ENCODE data around the gene CFC1B.
"Not testable (repeated sequence)": the region's sequence is repeated elsewhere in the genome, so short reads cannot be mapped to it uniquely, and the experiment has no call there.

Gene CFC1B

GRCh38 chr2:130530212-130530611, 9.2 kb downstream of the CFC1B start:
- H3K4me2 ChIP-seq (ENCODE audit: low read length); H3K4me3 ChIP-seq (ENCODE audit: low read length); H3K36me3 ChIP-seq (replicated peaks; ENCODE audit: low read depth, low read length); H3K79me2 ChIP-seq (ENCODE audit: low read length); H2AFZ ChIP-seq (ENCODE audit: low read depth, low read length); H4K20me1 ChIP-seq (ENCODE audit: insufficient read depth, low read length); H3K9me3 ChIP-seq (ENCODE audit: insufficient read depth, low read length); H3K27ac ChIP-seq (ENCODE audit: low read length); H3K4me1 ChIP-seq (ENCODE audit: low read length); H3K27me3 ChIP-seq (ENCODE audit: low read depth, low read length); H3K9ac ChIP-seq (ENCODE audit: low read length): not testable (repeated sequence)

- not testable (repeated sequence) for H3K4me3 ChIP-seq (ENCODE audit: low read length); H3K36me3 ChIP-seq (replicated peaks; ENCODE audit: low read depth, low read length); H3K79me2 ChIP-seq (ENCODE audit: low read length); H3K27ac ChIP-seq (ENCODE audit: low read length); H3K27me3 ChIP-seq (ENCODE audit: low read depth, low read length); H3K9ac ChIP-seq (ENCODE audit: low read length); H4K20me1 ChIP-seq (ENCODE audit: insufficient read depth, low read length); H3K4me1 ChIP-seq (ENCODE audit: low read length); H2AFZ ChIP-seq (ENCODE audit: low read depth, low read length); H3K9me3 ChIP-seq (ENCODE audit: insufficient read depth, low read length); H3K4me2 ChIP-seq (ENCODE audit: low read length)
These were observed 10.2 kb downstream of the CFC1B start for GRCh38 chr2:130531225-130531624.

- not testable (repeated sequence) for H3K4me2 ChIP-seq (ENCODE audit: low read length); H3K79me2 ChIP-seq (ENCODE audit: low read length); H3K4me3 ChIP-seq (ENCODE audit: low read length); H3K9me3 ChIP-seq (ENCODE audit: insufficient read depth, low read length); H4K20me1 ChIP-seq (ENCODE audit: insufficient read depth, low read length); H3K4me1 ChIP-seq (ENCODE audit: low read length); H3K36me3 ChIP-seq (replicated peaks; ENCODE audit: low read depth, low read length); H2AFZ ChIP-seq (ENCODE audit: low read depth, low read length); H3K27ac ChIP-seq (ENCODE audit: low read length); H3K27me3 ChIP-seq (ENCODE audit: low read depth, low read length); H3K9ac ChIP-seq (ENCODE audit: low read length)
These were observed 10.7 kb downstream of the CFC1B start for GRCh38 chr2:130531672-130532071.

DNA sequence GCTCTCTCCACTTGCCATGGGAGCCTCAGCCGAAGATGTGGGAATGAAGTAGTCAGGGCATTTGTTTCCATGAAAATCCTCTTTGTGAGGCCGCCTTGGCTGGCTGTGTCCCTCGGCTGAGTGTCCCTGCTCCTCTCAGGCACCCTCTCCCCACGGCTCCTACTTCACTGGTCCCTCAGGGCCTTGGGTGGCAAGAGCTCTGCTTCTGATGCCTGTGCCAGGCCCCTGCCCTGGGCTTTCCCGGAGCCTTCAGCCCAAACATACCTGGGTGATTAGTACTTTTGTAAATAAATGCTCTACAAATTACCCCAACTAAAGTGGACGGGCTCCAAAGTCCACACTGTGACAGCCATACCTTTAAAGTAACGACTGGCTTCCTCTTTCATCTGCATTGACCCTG, 15.6 kb downstream of the CFC1B start:
- H3K9ac ChIP-seq (ENCODE audit: low read length); H3K9me3 ChIP-seq (ENCODE audit: insufficient read depth, low read length); H3K4me2 ChIP-seq (ENCODE audit: low read length); H3K4me3 ChIP-seq (ENCODE audit: low read length); H4K20me1 ChIP-seq (ENCODE audit: insufficient read depth, low read length); H3K27ac ChIP-seq (ENCODE audit: low read length); H3K27me3 ChIP-seq (ENCODE audit: low read depth, low read length); H3K36me3 ChIP-seq (replicated peaks; ENCODE audit: low read depth, low read length); H3K79me2 ChIP-seq (ENCODE audit: low read length); H2AFZ ChIP-seq (ENCODE audit: low read depth, low read length); H3K4me1 ChIP-seq (ENCODE audit: low read length): not testable (repeated sequence)

DNA sequence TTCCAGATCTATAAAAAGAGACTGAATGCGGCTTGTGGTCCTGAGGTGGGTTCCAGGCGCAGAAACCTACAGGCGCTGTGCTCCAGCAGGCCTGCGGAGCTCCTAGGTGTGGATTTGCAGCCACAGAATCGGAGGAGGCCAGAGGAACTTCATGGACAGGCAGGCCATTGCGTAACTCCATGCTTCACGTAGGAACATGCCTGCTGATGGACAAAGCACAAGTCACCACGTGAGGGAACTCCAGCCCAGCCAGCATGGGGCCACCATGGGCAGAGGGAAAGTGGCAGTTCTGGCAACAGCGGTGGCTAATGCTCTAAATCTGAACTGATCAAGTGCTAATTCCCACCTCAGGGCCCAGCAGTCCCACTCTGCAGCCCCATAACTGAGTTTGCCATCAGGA, 17.2 kb downstream of the CFC1B start:
- not testable (repeated sequence) for H3K4me3 ChIP-seq (ENCODE audit: low read length); H2AFZ ChIP-seq (ENCODE audit: low read depth, low read length); H3K79me2 ChIP-seq (ENCODE audit: low read length); H3K27ac ChIP-seq (ENCODE audit: low read length); H3K9me3 ChIP-seq (ENCODE audit: insufficient read depth, low read length); H3K36me3 ChIP-seq (replicated peaks; ENCODE audit: low read depth, low read length); H4K20me1 ChIP-seq (ENCODE audit: insufficient read depth, low read length); H3K27me3 ChIP-seq (ENCODE audit: low read depth, low read length); H3K9ac ChIP-seq (ENCODE audit: low read length); H3K4me1 ChIP-seq (ENCODE audit: low read length); H3K4me2 ChIP-seq (ENCODE audit: low read length)

DNA sequence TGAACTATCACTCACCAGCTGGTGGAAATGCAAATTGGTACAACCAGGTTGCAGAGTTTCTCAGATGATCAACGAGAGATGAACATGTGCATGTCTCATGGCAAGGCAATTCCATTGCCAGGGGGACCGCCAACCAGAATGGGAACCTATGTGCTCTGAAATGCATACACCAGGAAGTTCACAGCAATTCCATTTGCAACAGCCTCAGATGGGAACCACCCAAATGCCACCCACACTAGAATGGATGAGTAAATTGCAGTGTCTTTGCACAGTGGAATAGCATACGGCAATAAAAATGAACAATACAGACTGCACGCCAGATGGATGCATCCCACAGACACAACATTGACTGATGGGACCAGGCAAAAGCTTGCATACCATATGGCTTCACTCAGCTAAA, 21.8 kb downstream of the CFC1B start:
- not testable (repeated sequence) for H3K27ac ChIP-seq (ENCODE audit: low read length); H4K20me1 ChIP-seq (ENCODE audit: insufficient read depth, low read length); H3K4me3 ChIP-seq (ENCODE audit: low read length); H3K9ac ChIP-seq (ENCODE audit: low read length); H3K27me3 ChIP-seq (ENCODE audit: low read depth, low read length); H3K4me2 ChIP-seq (ENCODE audit: low read length); H3K4me1 ChIP-seq (ENCODE audit: low read length); H2AFZ ChIP-seq (ENCODE audit: low read depth, low read length); H3K79me2 ChIP-seq (ENCODE audit: low read length); H3K9me3 ChIP-seq (ENCODE audit: insufficient read depth, low read length); H3K36me3 ChIP-seq (replicated peaks; ENCODE audit: low read depth, low read length)

DNA sequence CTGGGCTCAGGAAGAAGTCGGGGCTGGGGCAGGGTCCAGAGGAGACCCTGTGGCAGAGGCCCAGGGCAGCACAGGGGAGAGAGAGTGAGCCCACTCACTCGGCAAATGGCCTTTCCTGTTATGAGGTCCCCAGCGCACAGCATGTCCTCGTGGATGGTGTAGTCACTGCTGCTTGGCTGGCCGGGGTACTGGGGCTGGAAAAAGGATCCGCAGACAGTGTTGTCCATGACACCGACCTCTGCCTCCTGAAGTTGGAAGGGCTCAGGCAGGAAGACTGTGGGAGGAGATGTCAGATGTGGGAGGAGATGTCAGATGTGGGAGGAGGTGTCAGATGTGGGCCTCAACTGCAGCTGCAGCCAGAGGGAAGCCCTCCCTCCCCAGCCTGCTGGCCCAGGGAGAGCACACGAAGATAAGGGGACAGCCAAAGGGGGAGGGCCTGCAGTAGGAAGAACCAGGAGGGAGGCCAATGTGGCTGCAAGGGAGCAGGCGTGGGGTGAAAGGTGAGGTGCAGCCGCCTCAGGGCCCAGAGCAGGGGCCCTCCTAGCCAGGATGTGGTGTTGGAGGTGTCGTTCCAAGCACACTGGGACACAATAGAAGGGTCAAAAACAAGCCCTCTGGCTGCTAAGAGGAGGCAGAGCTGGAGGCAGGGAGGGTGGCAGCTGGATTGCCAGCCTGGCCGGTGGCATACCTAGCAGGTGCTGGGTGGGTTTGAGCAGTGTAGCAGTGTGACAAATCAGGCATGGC, 22.9 kb downstream of the CFC1B start:
- H3K79me2 ChIP-seq (ENCODE audit: low read length); H4K20me1 ChIP-seq (ENCODE audit: insufficient read depth, low read length): not testable (repeated sequence)

DNA sequence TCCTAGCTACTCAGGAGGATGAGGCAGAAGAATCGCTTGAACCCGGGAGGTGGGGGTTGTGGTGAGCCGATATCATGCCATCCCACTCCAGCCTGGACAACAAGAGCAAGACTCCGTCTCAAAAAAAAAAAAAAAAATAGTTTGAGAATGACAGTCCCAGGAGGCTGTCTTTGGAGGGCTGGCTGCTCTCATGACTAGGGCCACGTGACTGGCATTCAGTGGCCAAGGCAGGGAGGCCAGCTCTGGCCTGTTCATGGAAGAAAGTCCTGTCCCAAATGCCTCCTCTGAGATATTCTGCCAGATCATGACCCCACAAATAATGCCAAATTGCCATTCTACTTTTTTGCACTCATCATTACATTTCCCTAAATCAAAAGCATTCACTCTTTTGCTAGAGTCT, 24.0 kb downstream of the CFC1B start:
- not testable (repeated sequence) for H3K4me2 ChIP-seq (ENCODE audit: low read length); H3K27me3 ChIP-seq (ENCODE audit: low read depth, low read length); H3K79me2 ChIP-seq (ENCODE audit: low read length); H3K4me3 ChIP-seq (ENCODE audit: low read length); H3K36me3 ChIP-seq (replicated peaks; ENCODE audit: low read depth, low read length); H4K20me1 ChIP-seq (ENCODE audit: insufficient read depth, low read length); H3K9me3 ChIP-seq (ENCODE audit: insufficient read depth, low read length); H3K27ac ChIP-seq (ENCODE audit: low read length); H3K9ac ChIP-seq (ENCODE audit: low read length); H3K4me1 ChIP-seq (ENCODE audit: low read length); H2AFZ ChIP-seq (ENCODE audit: low read depth, low read length)

More for the DNA sequence above, 22.9 kb downstream of the CFC1B start:
- H3K4me3 ChIP-seq (ENCODE audit: low read length); H3K36me3 ChIP-seq (replicated peaks; ENCODE audit: low read depth, low read length); H3K9me3 ChIP-seq (ENCODE audit: insufficient read depth, low read length); H3K4me2 ChIP-seq (ENCODE audit: low read length); H3K27ac ChIP-seq (ENCODE audit: low read length); H3K4me1 ChIP-seq (ENCODE audit: low read length); H2AFZ ChIP-seq (ENCODE audit: low read depth, low read length); H3K9ac ChIP-seq (ENCODE audit: low read length); H3K27me3 ChIP-seq (ENCODE audit: low read depth, low read length): not testable (repeated sequence)

DNA sequence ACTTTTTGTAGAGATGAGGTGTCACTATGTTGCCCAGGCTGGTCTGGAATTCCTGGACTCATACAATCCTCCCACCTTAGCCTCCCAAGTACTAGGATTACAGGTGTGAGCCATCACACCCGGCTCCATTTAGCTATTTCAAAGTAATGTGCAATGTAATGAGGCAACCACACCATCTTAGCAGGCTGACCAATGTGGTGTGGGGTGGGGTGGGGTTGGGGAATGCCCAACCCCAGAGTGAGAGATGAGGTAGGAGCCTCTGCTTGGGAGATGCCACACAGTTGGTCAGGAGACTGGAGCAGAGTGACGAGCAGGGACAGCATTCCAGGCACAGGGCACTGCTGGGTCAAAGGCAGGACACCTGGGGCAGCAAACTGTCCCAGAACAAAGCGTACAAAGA, 27.4 kb downstream of the CFC1B start:
- H3K9me3 ChIP-seq (ENCODE audit: insufficient read depth, low read length); H3K27me3 ChIP-seq (ENCODE audit: low read depth, low read length); H3K9ac ChIP-seq (ENCODE audit: low read length); H3K4me1 ChIP-seq (ENCODE audit: low read length); H2AFZ ChIP-seq (ENCODE audit: low read depth, low read length); H3K4me2 ChIP-seq (ENCODE audit: low read length); H4K20me1 ChIP-seq (ENCODE audit: insufficient read depth, low read length); H3K79me2 ChIP-seq (ENCODE audit: low read length); H3K36me3 ChIP-seq (replicated peaks; ENCODE audit: low read depth, low read length); H3K4me3 ChIP-seq (ENCODE audit: low read length); H3K27ac ChIP-seq (ENCODE audit: low read length): not testable (repeated sequence)

DNA sequence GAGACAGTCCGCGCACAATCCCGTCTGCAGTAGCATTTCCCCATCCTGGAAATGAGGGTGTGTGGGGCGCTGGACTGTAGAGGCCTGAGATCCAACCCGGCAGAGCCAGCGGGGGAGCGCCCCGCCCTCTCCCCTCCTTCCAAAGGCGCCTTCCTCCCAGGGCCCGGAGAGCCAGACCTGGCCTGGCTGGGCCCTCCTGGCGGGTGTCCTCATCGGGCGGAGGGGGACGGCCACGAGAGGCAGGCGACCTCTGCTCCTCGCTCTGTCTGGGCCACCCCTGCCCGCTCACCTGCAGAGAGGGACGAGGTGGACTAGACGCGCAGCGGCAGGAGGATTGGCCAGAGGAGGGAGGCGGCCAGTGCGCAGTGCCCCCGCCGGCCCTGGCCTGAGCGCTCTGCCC, 28.5 kb downstream of the CFC1B start:
- not testable (repeated sequence) for H4K20me1 ChIP-seq (ENCODE audit: insufficient read depth, low read length); H2AFZ ChIP-seq (ENCODE audit: low read depth, low read length); H3K36me3 ChIP-seq (replicated peaks; ENCODE audit: low read depth, low read length); H3K27ac ChIP-seq (ENCODE audit: low read length); H3K9ac ChIP-seq (ENCODE audit: low read length); H3K4me1 ChIP-seq (ENCODE audit: low read length); H3K27me3 ChIP-seq (ENCODE audit: low read depth, low read length); H3K4me3 ChIP-seq (ENCODE audit: low read length); H3K4me2 ChIP-seq (ENCODE audit: low read length); H3K9me3 ChIP-seq (ENCODE audit: insufficient read depth, low read length); H3K79me2 ChIP-seq (ENCODE audit: low read length)

Data from OCI-LY3 (cell line).